ENCODE results near the gene FIGNL2. TPM values are rescaled to one million over a fixed set of nuclear protein-coding genes. Genes with fewer than 3 reads are reported as not detected.
"Not testable (repeated sequence)": the region's sequence is repeated elsewhere in the genome, so short reads cannot be mapped to it uniquely, and the experiment has no call there.

FIGNL2 gene
- total RNA-seq, 2 donors from 2014 or later = 10.5 to 17.7 TPM

DNA sequence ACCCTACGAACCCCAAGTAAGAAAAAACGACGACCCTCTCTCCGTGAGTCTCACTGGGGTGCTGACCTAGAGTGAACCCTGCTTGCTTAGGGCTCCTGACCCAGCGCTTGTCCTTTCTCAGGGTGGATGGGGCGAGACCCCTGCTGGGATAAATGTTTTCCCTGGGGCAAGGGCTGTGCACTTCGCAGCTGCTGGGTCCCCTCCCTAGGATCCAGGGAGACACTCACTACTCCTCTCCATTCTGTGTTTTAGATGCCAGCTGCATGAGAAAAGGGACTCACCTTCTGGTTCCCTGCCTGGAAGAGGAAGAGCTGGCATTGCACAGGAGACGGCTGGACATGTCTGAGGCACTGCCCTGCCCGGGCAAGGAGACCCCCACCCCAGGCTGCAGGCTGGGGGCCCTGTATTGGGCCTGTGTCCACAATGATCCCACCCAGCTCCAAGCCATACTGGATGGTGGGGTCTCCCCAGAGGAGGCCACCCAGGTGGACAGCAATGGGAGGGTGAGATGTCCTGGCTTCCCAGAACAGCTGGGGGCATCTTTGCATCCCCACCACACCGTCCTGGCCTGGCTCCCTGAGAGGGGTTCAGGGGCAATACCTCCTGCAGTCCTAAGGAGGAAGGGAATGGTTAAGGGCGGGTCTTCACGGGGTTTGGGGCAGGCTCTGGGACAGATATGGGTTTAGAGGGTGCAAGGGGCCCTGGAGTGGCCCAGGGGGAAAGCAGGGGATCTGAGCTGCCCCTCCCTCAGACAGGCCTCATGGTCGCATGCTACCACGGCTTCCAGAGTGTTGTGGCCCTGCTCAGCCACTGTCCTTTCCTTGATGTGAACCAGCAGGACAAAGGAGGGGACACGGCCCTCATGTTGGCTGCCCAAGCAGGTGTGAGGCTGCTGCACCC, 40.0 kb upstream of the FIGNL2 start:
- peak overlapping the region; percentile 51 for H3K4me3 Mint-ChIP-seq
- H3K9me3 Mint-ChIP-seq = no peaks in the 10 kb centered on the region
- H3K27ac Mint-ChIP-seq = no peak overlapping the region
- Histone ChIP-seq H3K36me3 (ENCODE audit: control insufficient read depth, insufficient read depth, low read length) (no peaks in the 10 kb centered on the region), H3K27me3 (ENCODE audit: control insufficient read depth, insufficient read depth, low read length, poor library complexity, severe bottlenecking) (peaks cover 11% of the 10 kb centered on the region), H3K9me3 (ENCODE audit: control insufficient read depth, low read length) (no peaks in the 10 kb centered on the region), H3K27ac (ENCODE audit: low read depth, low read length) (no peak overlapping the region), H3K4me1 (ENCODE audit: control insufficient read depth, insufficient read depth, low read length) (no peaks in the 10 kb centered on the region), H3K4me3 (ENCODE audit: low read length) (peak overlapping the region; percentile 60), H3K9ac (ENCODE audit: extremely low read depth, low read length, poor library complexity, severe bottlenecking) (no peak overlapping the region)
- H3K4me1 Mint-ChIP-seq = peaks cover 1% of the 10 kb centered on the region
- H3K36me3 Mint-ChIP-seq (ENCODE audit: low read depth) = no peaks in the 10 kb centered on the region
- peaks cover 26% of the 10 kb centered on the region for H3K27me3 Mint-ChIP-seq (ENCODE audit: insufficient read depth)
- no peak for DNase-seq
- 75 to 85% methylated on average over 9 to 15 of the region's 15 CpGs for WGBS, 2 experiments (ENCODE audit: insufficient coverage in 1 of 2, insufficient read length in 1 of 2)
- TF ChIP-seq CTCF (conservative IDR thresholded peaks at IDR 0.05) = no peak

GRCh38 chr12:51887476-51888315, 39.2 kb upstream of the FIGNL2 start, which contains the start of gene ANKRD33:
ANKRD33 (plus strand) TSS chr12:51888103; CDS start chr12:51888187, 84 bp downstream.
- Histone ChIP-seq H3K27me3 (ENCODE audit: control insufficient read depth, insufficient read depth, low read length, poor library complexity, severe bottlenecking) (peaks cover 7% of the 10 kb centered on the region), H3K9ac (ENCODE audit: extremely low read depth, low read length, poor library complexity, severe bottlenecking) (no peak within 1 kb of the TSS), H3K9me3 (ENCODE audit: control insufficient read depth, low read length) (no peaks in the 10 kb centered on the region), H3K4me3 (ENCODE audit: low read length) (peak within 1 kb of the TSS; percentile 60), H3K4me1 (ENCODE audit: control insufficient read depth, insufficient read depth, low read length) (no peaks in the 10 kb centered on the region), H3K27ac (ENCODE audit: low read depth, low read length) (no peak within 1 kb of the TSS), H3K36me3 (ENCODE audit: control insufficient read depth, insufficient read depth, low read length) (no peaks in the 10 kb centered on the region)
- peaks cover 26% of the 10 kb centered on the region for H3K27me3 Mint-ChIP-seq (ENCODE audit: insufficient read depth)
- peak within 1 kb of the TSS; percentile 51 for H3K4me3 Mint-ChIP-seq
- H3K36me3 Mint-ChIP-seq (ENCODE audit: low read depth) = no peaks in the 10 kb centered on the region
- peak; percentile 98 for DNase-seq
- 55 to 75% methylated on average over 21 to 41 of the region's 41 CpGs for whole genome bisulfite sequencing, 2 experiments (ENCODE audit: insufficient coverage in 1 of 2, insufficient read length in 1 of 2)
- no peak within 1 kb of the TSS for H3K27ac Mint-ChIP-seq
- H3K4me1 Mint-ChIP-seq = peaks cover 1% of the 10 kb centered on the region
- H3K9me3 Mint-ChIP-seq = no peaks in the 10 kb centered on the region
- TF ChIP-seq CTCF (conservative IDR thresholded peaks at IDR 0.05) = no peak

GRCh38 chr12:51886021-51886710, 37.6 kb upstream of the FIGNL2 start:
- no peak for TF ChIP-seq CTCF (conservative IDR thresholded peaks at IDR 0.05)
- no peak overlapping the region for H3K27ac Mint-ChIP-seq

GRCh38 chr12:51885294-51886020, 36.9 kb upstream of the FIGNL2 start:
- WGBS, 2 experiments (ENCODE audit: insufficient coverage in 1 of 2, insufficient read length in 1 of 2) = 91 to 95% methylated on average over 10 of the region's 10 CpGs
- H3K27ac ChIP-seq (ENCODE audit: low read depth, low read length); H3K9me3 ChIP-seq (ENCODE audit: control insufficient read depth, low read length): not testable (repeated sequence)

More at GRCh38 chr12:51886021-51886710, 37.6 kb upstream of the FIGNL2 start:
- Histone ChIP-seq H3K9me3 (ENCODE audit: control insufficient read depth, low read length) (no peaks in the 10 kb centered on the region), H3K27ac (ENCODE audit: low read depth, low read length) (no peak overlapping the region), H3K4me1 (ENCODE audit: control insufficient read depth, insufficient read depth, low read length) (no peaks in the 10 kb centered on the region), H3K9ac (ENCODE audit: extremely low read depth, low read length, poor library complexity, severe bottlenecking) (no peak overlapping the region), H3K36me3 (ENCODE audit: control insufficient read depth, insufficient read depth, low read length) (no peaks in the 10 kb centered on the region), H3K27me3 (ENCODE audit: control insufficient read depth, insufficient read depth, low read length, poor library complexity, severe bottlenecking) (peaks cover 7% of the 10 kb centered on the region), H3K4me3 (ENCODE audit: low read length) (no peak overlapping the region)
- H3K36me3 Mint-ChIP-seq (ENCODE audit: low read depth) = no peaks in the 10 kb centered on the region
- H3K4me1 Mint-ChIP-seq = peaks cover 1% of the 10 kb centered on the region
- no peaks in the 10 kb centered on the region for H3K9me3 Mint-ChIP-seq
- WGBS, 2 experiments (ENCODE audit: insufficient coverage in 1 of 2, insufficient read length in 1 of 2) = 86 to 88% methylated on average over 4 to 10 of the region's 10 CpGs
- DNase-seq = peak; percentile 69
- H3K4me3 Mint-ChIP-seq = no peak overlapping the region
- peaks cover 31% of the 10 kb centered on the region for H3K27me3 Mint-ChIP-seq (ENCODE audit: insufficient read depth)

More at GRCh38 chr12:51885294-51886020, 36.9 kb upstream of the FIGNL2 start:
- peaks cover 31% of the 10 kb centered on the region for H3K27me3 Mint-ChIP-seq (ENCODE audit: insufficient read depth)
- not testable (repeated sequence) for H3K4me3 Mint-ChIP-seq; H3K4me1 Mint-ChIP-seq; H3K4me1 ChIP-seq (ENCODE audit: control insufficient read depth, insufficient read depth, low read length); H3K27me3 ChIP-seq (ENCODE audit: control insufficient read depth, insufficient read depth, low read length, poor library complexity, severe bottlenecking); H3K4me3 ChIP-seq (ENCODE audit: low read length); H3K36me3 ChIP-seq (ENCODE audit: control insufficient read depth, insufficient read depth, low read length); H3K9ac ChIP-seq (ENCODE audit: extremely low read depth, low read length, poor library complexity, severe bottlenecking); H3K27ac Mint-ChIP-seq; DNase-seq; H3K36me3 Mint-ChIP-seq (ENCODE audit: low read depth); H3K9me3 Mint-ChIP-seq

All from endodermal cell (in vitro differentiated cells).